Neural progenitor cell (in vitro differentiated cells): ENCODE results near the gene TELO2. TPM values are rescaled to one million over a fixed set of nuclear protein-coding genes. Genes with fewer than 3 reads are reported as not detected.
A peak's percentile ranks its signal among the peaks of the same experiment; 100 is the strongest.

Experiments
- DNase-seq: peaks from one replicate; pipeline ENCODE4 v3.0.0-alpha.2; 2016; ENCODE audit warnings: low spot score
- H2AFZ ChIP-seq: fragments of 200-600 bp; sonication (generic); replicated peaks from 2 replicates; pipeline ENCODE4 v1.6.1; 2016; ENCODE audit warnings: antibody characterized with exemption
- H3F3A ChIP-seq: fragments of 200-600 bp; sonication (generic); 2 replicates; pipeline ENCODE4 v1.6.1; 2016; ENCODE audit warnings: antibody characterized with exemption, low read depth
- H3K27ac ChIP-seq: fragments of 200-600 bp; sonication (generic); 2 replicates; pipeline ENCODE4 v1.5.1; 2016; ENCODE audit warnings: mild to moderate bottlenecking
- H3K27me3 ChIP-seq: fragments of 200-600 bp; sonication (generic); 2 replicates; pipeline ENCODE4 v1.6.1; 2016; ENCODE audit warnings: mild to moderate bottlenecking, moderate library complexity
- H3K36me3 ChIP-seq: fragments of 200-600 bp; sonication (generic); 2 replicates; pipeline ENCODE4 v1.5.1; 2016
- H3K4me1 ChIP-seq: fragments of 200-600 bp; sonication (generic); 2 replicates; pipeline ENCODE4 v1.6.1; 2016; ENCODE audit warnings: mixed run types
- H3K4me2 ChIP-seq: fragments of 200-600 bp; sonication (generic); 2 replicates; pipeline ENCODE4 v1.6.1; 2016
- H3K4me3 ChIP-seq: fragments of 200-600 bp; sonication (generic); 2 replicates; pipeline ENCODE4 v1.5.1; 2016
- H3K79me2 ChIP-seq: fragments of 200-600 bp; sonication (generic); 2 replicates; pipeline ENCODE4 v1.6.1; 2016; ENCODE audit warnings: low read depth
- H3K9ac ChIP-seq: fragments of 200-600 bp; sonication (generic); 2 replicates; pipeline ENCODE4 v1.6.1; 2016
- H3K9me3 ChIP-seq: fragments of 200-600 bp; sonication (generic); 2 replicates; pipeline ENCODE4 v1.5.1; 2016; ENCODE audit warnings: low read depth
- H4K20me1 ChIP-seq: fragments of 200-600 bp; sonication (generic); 2 replicates; pipeline ENCODE4 v1.6.1; 2016; ENCODE audit warnings: low read depth
- H3K27ac Mint-ChIP-seq: 3 replicates; pipeline ENCODE4 v1.8.0; 2021; ENCODE audit warnings: mixed read lengths
- H3K27me3 Mint-ChIP-seq: 2 replicates; pipeline ENCODE4 v1.8.0; 2022; ENCODE audit warnings: low read depth, mild to moderate bottlenecking, inconsistent platforms, moderate library complexity, mixed read lengths; ENCODE audit not compliant: insufficient read depth
- H3K36me3 Mint-ChIP-seq: 3 replicates; pipeline ENCODE4 v1.8.0; 2021; ENCODE audit warnings: mixed read lengths
- H3K4me1 Mint-ChIP-seq: 3 replicates; pipeline ENCODE4 v1.8.0; 2021; ENCODE audit warnings: mixed read lengths
- H3K4me3 Mint-ChIP-seq: 3 replicates; pipeline ENCODE4 v1.8.0; 2021; ENCODE audit warnings: mild to moderate bottlenecking, moderate library complexity, mixed read lengths
- H3K9me3 Mint-ChIP-seq: 3 replicates; pipeline ENCODE4 v1.8.0; 2020; ENCODE audit warnings: mixed read lengths
- CTCF ChIP-seq: fragments of 200-600 bp; sonication (generic); IDR thresholded peaks from 2 replicates; pipeline ENCODE4 v1.5.1; 2017; ENCODE audit warnings: antibody characterized with exemption, mild to moderate bottlenecking
- EZH2 ChIP-seq: fragments of 200-600 bp; sonication (generic); IDR thresholded peaks from 2 replicates; pipeline ENCODE4 v1.6.1; 2017; ENCODE audit warnings: antibody characterized with exemption, mild to moderate bottlenecking, moderate library complexity
- EZH2phosphoT487 ChIP-seq: fragments of 200-600 bp; sonication (generic); IDR thresholded peaks from 2 replicates; pipeline ENCODE4 v1.6.1; 2017; ENCODE audit warnings: antibody characterized with exemption
- total RNA-seq: library from RNA; depleted of rRNA; stranded (reverse); fragments of >200 nt; gene quantifications from 2 replicates; pipeline ENCODE4 v1.2.3, GENCODE V29; 2015; ENCODE audit warnings: low replicate concordance

TELO2 gene
- total RNA-seq, 1 donor from 2014 or later: 18.3 TPM

- no peaks in the 10 kb centered on the region for H3K4me1 ChIP-seq
- H3K4me2 ChIP-seq: no peak overlapping the region
- no peaks in the 10 kb centered on the region for H3K79me2 ChIP-seq
- TF ChIP-seq EZH2: no peak
- no peak for TF ChIP-seq CTCF
- no peak for TF ChIP-seq EZH2phosphoT487
- peaks cover 7% of the 10 kb centered on the region for H4K20me1 ChIP-seq
- no peaks in the 10 kb centered on the region for H3K27me3 ChIP-seq
- H3K4me3 ChIP-seq: no peak overlapping the region
- peak overlapping the region; percentile 42 for H3K9ac ChIP-seq
- DNase-seq: no peak
- no peaks in the 10 kb centered on the region for H3K36me3 ChIP-seq
- H3K4me1 Mint-ChIP-seq: peaks cover 7% of the 10 kb centered on the region
- H3K27me3 Mint-ChIP-seq: peaks cover 2% of the 10 kb centered on the region
- H3F3A ChIP-seq: no peaks in the 10 kb centered on the region
- H3K27ac Mint-ChIP-seq: no peak overlapping the region
- peaks cover 4% of the 10 kb centered on the region for H3K36me3 Mint-ChIP-seq
- no peaks in the 10 kb centered on the region for H3K9me3 Mint-ChIP-seq
- H2AFZ ChIP-seq: no peak overlapping the region
- no peaks in the 10 kb centered on the region for H3K9me3 ChIP-seq
- H3K27ac ChIP-seq: no peak overlapping the region
- H3K4me3 Mint-ChIP-seq: no peak overlapping the region
Observed at GRCh38 chr16:1535391-1536291, 42.5 kb downstream of the TELO2 start.

GRCh38 chr16:1536601-1537000 lies 43.4 kb downstream of the TELO2 start:
- H3F3A ChIP-seq: no peaks in the 10 kb centered on the region
- H3K36me3 ChIP-seq: no peaks in the 10 kb centered on the region
- no peak overlapping the region for H2AFZ ChIP-seq
- no peak overlapping the region for H3K4me2 ChIP-seq
- no peak overlapping the region for H3K9ac ChIP-seq
- Mint-ChIP-seq H3K9me3 (no peaks in the 10 kb centered on the region), H3K27me3 (peaks cover 2% of the 10 kb centered on the region), H3K4me3 (no peak overlapping the region), H3K27ac (no peak overlapping the region), H3K36me3 (peaks cover 4% of the 10 kb centered on the region), H3K4me1 (peaks cover 7% of the 10 kb centered on the region)
- TF ChIP-seq CTCF (no peak), EZH2 (no peak), EZH2phosphoT487 (no peak)
- no peaks in the 10 kb centered on the region for H3K4me1 ChIP-seq
- DNase-seq: no peak
- H3K27me3 ChIP-seq: no peaks in the 10 kb centered on the region
- H3K27ac ChIP-seq: no peak overlapping the region
- H4K20me1 ChIP-seq: peaks cover 7% of the 10 kb centered on the region
- no peaks in the 10 kb centered on the region for H3K79me2 ChIP-seq
- H3K9me3 ChIP-seq: no peaks in the 10 kb centered on the region
- no peak overlapping the region for H3K4me3 ChIP-seq

- H3K27me3 Mint-ChIP-seq: peaks cover 2% of the 10 kb centered on the region
- no peaks in the 10 kb centered on the region for H3K36me3 ChIP-seq
- no peak overlapping the region for H2AFZ ChIP-seq
- H3K27ac Mint-ChIP-seq: no peak overlapping the region
- no peaks in the 10 kb centered on the region for H3K9me3 Mint-ChIP-seq
- H3K27ac ChIP-seq: no peak overlapping the region
- H3K4me2 ChIP-seq: no peak overlapping the region
- H3K79me2 ChIP-seq: no peaks in the 10 kb centered on the region
- H3K4me1 Mint-ChIP-seq: peaks cover 7% of the 10 kb centered on the region
- no peaks in the 10 kb centered on the region for H3F3A ChIP-seq
- no peak for TF ChIP-seq EZH2phosphoT487
- no peak for TF ChIP-seq CTCF
- no peak for TF ChIP-seq EZH2
- H3K9ac ChIP-seq: no peak overlapping the region
- no peaks in the 10 kb centered on the region for H3K9me3 ChIP-seq
- peaks cover 4% of the 10 kb centered on the region for H3K36me3 Mint-ChIP-seq
- no peak overlapping the region for H3K4me3 Mint-ChIP-seq
- no peaks in the 10 kb centered on the region for H3K27me3 ChIP-seq
- H3K4me1 ChIP-seq: no peaks in the 10 kb centered on the region
- no peak overlapping the region for H3K4me3 ChIP-seq
- DNase-seq: no peak
- H4K20me1 ChIP-seq: peaks cover 7% of the 10 kb centered on the region
Observed at GRCh38 chr16:1537138-1537577, 44.0 kb downstream of the TELO2 start.
